Lung microvascular endothelial cell (primary cell): ENCODE measurements around the gene SLCO6A1. TPM values are rescaled to one million over a fixed set of nuclear protein-coding genes. Genes with fewer than 3 reads are reported as not detected.

Experiments
- DNase-seq, 2 donors: peaks; one replicate each; pipeline versions ENCODE4 v3.0.0 to v3.0.0-alpha.2; 2010; ENCODE audit warnings: low read depth in 2 of 2
- total RNA-seq: library from RNA; depleted of rRNA; stranded (reverse); fragments of >200 nt; gene quantifications from 2 replicates; pipeline ENCODE4 v1.2.1, GENCODE V29; 2014

SLCO6A1 gene
- total RNA-seq, 1 donor from 2014 or later: not detected

- peak in 1 of 2 donors; percentile 0 for DNase-seq
Observed at GRCh38 chr5:102481054-102481715, 17.6 kb downstream of the SLCO6A1 start.

DNA sequence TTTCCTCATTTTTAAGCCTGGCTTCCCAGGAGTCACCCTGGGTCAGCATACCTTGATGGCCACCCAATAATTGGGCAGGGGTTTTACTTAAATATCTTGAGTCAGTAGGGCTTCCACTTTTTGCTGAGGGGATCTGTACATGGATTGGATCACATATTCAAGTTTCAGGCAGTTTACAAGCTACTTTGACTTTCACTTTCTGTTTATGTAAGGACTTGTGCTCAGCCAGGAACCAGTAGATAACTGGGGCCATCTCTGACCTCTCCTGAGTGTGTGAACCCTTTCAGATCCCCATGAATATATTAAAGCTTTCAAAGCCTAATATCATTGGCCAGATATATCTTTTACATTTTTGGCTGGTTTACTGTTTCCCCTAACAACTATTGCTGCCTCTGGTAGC is 45.1 kb downstream of the SLCO6A1 start:
- peak in 1 of 2 donors; percentile 0 for DNase-seq

DNA sequence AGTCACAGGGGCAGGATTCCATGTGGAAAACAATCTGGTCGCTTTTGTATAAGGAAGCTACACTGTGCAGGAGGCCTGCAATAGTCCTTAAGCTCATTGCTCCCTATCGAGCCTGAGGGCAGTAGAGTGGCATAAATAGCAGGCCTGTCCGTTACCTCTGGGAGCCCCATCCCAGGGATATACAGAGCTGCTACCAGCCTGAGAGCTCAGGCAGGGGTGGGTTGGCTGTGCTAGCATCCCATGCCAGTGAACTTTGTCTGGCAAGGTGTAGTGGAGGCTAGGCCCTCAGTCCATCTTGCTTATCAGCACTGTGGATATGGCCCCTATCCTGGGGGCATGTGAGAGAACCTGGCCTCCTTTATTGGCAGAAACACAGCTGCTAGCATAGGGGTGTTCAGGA is 47.7 kb downstream of the SLCO6A1 start:
- DNase-seq: no peak

DNA sequence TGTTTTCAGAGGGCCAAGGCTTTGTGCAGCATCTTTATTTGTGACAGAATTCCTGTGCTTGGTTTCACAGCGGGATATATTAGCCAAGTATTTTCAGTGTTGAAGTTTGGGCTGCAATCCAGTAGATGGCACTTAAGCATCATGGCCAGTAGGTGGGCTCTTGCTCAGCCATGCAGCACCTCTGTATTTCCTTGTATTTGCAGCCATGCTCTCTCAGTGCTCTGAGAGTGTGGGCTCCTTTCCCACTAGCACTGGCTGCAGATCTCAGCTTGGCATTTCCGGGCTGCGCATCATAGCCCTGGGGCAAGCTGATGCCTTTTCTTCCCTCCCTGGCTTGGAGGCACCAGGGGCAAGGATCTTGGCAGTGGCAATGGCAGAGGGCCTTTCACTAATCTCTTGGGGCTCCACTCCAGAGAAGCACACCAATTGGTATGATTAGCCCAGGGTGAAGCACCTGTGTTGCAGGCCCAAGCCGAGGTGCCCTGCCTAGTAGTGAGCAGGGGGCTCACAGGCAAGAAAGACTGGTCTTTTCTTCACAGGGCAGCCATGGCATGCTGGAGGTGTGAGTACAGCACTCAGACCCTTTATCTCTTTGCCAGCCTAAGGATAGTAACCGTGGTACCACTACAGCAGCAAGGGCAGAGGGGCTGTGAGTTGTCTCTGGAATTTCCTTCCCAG is 48.3 kb downstream of the SLCO6A1 start:
- DNase-seq: no peak

DNA sequence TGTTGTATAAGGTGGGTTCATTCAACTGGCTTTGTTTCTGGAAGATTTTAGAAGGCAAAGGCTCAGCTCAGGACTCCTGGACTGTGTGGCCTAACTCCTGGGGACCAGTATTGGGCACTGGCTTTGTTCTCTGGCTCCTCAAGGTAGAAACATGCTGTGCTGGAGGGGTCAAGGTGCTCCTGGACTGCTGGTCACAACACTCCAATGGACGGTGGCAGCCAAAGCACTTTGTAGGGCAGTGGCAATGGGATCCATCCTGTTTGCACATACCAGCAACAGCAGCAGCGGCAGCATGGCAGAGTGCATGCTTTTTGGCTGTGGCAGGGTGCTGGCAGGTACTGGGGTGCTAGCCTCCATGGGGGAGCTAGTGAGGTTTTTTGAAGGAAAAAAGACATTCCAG is 65.3 kb downstream of the SLCO6A1 start:
- no peak for DNase-seq

GRCh38 chr5:102421647-102422046 is 77.2 kb downstream of the SLCO6A1 start:
- DNase-seq: no peak

- no peak for DNase-seq
Observed at GRCh38 chr5:102418531-102418930, 80.3 kb downstream of the SLCO6A1 start.

GRCh38 chr5:102414448-102414847 is 84.4 kb downstream of the SLCO6A1 start:
- DNase-seq: no peak

DNA sequence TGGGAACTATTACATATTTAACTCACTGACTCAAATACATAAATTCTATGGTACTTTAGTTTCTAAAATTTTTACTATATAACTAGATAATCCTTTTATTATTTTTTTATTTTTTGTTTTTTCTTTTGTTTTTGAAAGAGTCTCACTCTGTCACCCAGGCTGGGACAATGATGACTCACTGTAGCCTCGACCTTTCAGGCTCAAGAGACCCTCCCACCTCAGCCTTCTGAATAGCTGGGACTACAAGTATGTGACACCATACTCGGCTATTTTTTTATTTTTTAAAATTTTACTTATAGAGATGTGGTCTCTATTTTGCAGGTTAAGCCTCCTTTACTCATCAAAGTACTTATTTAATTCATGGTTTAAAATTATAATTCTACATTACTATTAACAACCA is 110.6 kb downstream of the SLCO6A1 start:
- no peak for DNase-seq

GRCh38 chr5:102385365-102385764 is 113.4 kb downstream of the SLCO6A1 start:
- DNase-seq: no peak

GRCh38 chr5:102380174-102380573 is 118.6 kb downstream of the SLCO6A1 start:
- no peak for DNase-seq

- DNase-seq: no peak
Observed at GRCh38 chr5:102375876-102376275, 122.9 kb downstream of the SLCO6A1 start.

DNA sequence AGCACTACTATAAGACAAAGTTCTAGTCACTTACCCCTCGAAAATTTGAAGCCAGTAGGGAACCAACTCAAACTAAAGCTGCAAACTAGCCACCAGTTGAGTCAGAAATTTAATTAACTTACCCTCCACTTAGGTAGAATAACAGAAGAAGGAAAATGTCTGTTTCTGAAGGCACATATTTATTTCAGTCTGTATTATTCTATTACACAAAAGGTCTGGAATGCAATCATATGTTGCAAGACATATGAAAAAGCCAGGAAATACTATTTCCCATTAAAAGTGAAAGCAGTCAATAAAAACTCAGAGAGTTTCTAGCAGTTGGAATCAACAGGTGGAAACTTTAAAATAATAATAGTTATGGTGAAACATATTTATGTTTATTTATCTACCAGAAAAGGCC is 123.5 kb downstream of the SLCO6A1 start:
- DNase-seq: no peak

DNA sequence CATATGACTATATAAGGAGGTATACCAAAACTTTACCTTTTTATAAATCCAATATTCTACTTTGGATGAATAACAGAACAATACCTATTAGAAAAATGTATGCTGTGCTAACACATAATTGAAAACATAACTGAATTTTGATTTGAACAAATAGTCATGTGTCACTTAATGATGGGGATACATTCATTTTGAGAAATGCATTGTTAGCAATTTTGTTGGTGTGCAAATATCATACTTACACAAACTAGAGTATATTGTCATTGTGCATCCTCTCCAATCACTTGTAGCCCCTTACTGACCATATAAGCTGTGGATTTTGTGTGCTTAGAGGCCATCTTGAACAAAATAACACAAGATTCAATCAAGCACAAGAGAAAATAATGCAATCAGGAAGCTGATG is 130.4 kb downstream of the SLCO6A1 start:
- no peak for DNase-seq

DNA sequence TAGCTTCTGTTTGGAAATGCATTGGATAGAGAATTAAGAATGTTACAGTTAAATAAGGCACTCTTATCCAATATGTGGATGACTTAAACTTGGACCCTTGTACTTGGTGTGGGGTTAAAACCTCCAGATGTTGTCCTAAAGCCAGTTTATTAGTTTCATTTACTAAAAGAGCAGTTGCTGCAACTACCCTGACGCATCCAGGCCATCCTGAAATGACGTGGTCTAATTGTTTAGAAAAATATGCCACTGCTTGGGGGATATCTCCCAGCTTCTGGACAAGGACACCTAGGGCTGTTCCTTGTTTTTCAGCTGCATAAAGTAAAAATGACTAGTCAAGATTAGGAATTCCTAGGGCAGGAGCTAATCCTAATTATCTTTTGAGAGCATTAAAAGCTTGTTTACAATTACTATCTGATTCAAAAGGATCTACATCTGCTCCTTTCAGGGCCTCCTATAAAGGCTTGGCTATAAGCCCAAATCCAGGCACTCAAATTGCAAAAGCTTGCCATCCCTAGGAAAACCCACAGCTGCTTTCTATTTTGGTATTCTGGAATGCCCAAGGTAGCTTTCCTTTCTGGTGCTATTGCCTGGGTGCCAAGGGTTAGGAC is 157.0 kb downstream of the SLCO6A1 start:
- DNase-seq: no peak

GRCh38 chr5:102324714-102325113 is 174.1 kb downstream of the SLCO6A1 start:
- DNase-seq: no peak

Other genes starting within 250 kb of the SLCO6A1 start
- not detected in 2 replicates for gene SLCO4C1, start 202.7 kb downstream of the SLCO6A1 start, total RNA-seq